GM18519 (cell line): ENCODE results near the gene CR1.
"Not testable (repeated sequence)": the region's sequence is repeated elsewhere in the genome, so short reads cannot be mapped to it uniquely, and the experiment has no call there.

ENCODE experiments used
- ATAC-seq: cut with Tn5 transposase; IDR thresholded peaks from one replicate; pipeline ENCODE4 v1.9.1; 2021; ENCODE audit warnings: mild to moderate bottlenecking, moderate library complexity; ENCODE audit not compliant: unreplicated experiment, low FRiP score

Gene CR1

DNA sequence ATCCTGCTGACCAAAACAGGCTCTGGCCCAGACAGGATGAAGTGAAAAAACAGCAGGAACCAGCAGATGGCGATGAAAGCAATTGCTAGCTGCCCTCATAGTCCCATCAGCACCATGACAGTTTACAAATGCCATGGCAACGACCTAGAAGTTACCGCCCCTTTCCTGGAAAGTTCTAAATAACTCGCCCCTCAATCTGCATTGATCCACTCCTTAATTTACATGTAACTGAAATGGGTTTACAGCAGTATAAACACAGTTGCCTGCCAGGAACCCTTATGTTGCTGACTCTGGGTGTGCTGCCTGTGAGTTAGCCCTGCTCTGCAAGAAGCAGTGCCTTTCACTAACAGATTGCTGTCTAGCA lies 83.5 kb downstream of the CR1 start:
- ATAC-seq: peak; percentile 84

DNA sequence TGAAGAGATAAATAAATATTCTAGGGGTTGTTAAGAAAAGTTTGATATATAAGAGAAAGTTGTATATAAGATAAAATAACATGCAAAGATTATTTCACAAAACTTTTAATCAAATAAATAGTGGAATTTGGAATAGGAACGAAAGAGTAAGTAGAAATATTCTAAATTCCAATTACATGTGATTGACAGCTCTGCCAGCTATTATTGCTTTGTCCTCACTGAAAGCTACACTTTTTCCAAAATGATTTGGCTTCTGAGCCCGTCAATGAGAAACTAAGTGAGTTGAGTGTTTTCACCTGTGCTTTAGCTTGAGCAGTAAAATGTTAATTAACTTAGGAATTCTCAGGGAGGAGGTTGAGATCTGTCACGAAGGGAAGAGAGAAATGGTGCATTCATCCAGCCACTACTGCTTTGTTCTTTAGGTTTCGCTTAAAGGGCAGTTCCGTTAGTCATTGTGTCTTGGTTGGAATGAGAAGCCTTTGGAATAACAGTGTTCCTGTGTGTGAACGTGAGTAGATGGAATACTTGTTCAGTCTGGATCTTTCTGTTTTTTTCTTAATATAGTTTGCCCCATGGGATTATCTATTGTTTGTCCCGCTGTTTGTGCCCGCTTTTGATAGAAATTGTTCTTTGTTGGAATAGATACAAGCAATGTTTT lies 85.7 kb downstream of the CR1 start:
- no peak for ATAC-seq

DNA sequence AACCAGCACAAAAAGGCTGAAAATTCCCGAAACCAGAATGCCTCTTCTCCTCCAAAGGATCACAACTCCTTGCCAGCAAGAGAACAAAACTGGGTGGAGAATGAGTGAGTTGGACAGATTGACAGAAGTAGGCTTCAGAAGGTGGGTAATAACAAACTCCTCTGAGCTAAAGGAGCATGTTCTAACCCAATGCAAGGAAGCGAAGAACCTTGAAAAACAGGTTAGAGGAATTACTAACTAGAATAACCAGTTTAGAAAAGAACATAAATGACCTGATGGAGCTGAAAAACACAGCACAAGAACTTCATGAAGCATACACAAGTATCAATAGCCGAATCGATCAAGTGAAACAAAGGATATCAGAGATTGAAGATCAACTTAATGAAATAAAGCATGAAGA lies 93.5 kb downstream of the CR1 start:
- not testable (repeated sequence) for ATAC-seq

DNA sequence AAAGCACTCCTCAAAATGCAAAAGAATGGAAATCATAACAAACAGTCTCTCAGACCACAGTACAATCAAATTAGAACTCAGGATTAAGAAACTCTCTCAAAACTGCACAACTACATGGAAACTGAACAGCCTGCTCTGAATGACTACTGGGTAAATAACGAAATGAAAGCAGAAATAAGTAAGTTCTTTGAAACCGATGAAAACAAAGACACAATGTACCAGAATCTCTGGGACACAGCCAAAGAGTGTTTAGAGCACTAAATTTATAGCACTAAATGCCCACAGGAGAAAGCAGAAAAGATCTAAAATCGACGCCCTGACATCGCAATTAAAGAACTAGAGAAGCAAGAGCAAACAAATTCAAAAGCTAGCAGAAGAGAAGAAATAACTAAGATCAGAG lies 95.2 kb downstream of the CR1 start:
- not testable (repeated sequence) for ATAC-seq

DNA sequence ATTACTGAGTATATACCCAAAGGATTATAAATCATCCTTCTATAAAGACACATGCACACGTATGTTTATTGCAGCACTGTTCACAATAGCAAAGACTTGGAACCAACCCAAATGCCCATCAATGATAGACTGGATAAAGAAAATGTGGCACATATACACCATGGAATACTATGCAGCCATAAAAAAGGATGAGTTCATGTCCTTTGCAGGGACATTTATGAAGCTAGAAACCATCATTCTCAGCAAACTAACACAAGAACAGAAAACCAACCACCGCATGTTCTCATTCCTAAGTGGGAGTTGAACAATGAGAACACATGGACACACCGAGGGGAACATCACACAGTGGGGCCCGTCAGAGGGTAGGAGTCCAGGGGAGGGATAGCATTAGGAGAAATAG lies 98.1 kb downstream of the CR1 start:
- ATAC-seq: not testable (repeated sequence)

DNA sequence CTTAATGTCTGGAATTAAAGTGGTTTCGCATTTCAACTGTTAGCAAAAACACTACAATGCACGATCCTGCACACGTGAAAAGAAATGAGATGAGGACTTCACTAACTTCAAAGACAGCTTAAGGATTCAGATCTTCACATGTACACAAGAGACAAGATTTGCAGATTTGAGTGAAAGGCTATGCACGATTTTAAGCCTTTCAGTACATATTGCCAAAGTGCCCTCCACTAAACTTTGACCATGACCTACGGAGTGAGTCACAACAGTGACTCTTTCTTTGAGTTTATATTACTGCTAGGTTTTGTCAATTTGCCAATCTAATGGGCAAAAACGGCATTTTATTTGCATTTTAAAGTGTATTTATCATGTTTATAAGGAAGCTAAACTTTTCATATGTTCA lies 107.8 kb downstream of the CR1 start:
- ATAC-seq: no peak

DNA sequence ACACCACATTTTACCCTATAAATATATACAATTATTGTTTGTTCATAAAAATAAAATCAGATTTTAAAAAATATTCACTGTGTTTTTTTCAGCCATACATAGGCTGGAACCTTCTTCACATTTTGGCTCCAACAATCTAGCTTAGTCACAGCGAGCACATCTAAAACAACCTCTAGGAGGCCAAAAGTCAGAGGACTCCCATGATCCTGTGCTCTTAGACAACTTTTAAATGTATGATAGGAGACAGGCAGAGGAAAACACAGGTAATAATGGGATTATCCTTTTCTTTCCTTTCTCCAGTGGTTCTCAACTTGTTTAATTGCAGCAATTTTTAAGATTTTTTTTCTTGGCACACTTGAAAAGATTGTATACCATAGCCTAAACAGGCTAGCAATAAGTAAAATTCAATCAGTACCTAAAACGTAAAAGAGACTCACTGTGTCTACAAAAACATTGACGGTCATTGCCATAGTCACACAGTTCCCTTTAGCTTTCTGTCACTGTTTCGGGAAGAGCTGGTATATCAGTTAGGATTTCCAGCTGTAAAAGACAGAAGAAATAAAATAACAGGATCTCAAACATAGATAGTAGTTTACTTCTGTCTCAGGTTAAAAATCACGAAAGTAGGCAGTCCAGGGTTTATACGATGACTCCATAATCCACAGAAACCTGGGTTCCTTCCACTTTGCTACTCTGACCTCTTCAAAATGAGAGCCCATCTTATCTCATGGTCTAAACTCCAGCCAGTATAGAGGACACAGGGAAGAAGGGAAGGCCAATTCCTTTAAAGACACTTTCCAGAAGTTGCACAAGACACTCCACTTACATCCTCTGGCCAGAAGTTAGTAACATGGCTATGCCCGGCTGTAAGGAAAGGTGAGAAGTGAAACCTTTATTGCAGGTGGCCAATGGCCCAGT lies 109.7 kb downstream of the CR1 start:
- no peak for ATAC-seq

DNA sequence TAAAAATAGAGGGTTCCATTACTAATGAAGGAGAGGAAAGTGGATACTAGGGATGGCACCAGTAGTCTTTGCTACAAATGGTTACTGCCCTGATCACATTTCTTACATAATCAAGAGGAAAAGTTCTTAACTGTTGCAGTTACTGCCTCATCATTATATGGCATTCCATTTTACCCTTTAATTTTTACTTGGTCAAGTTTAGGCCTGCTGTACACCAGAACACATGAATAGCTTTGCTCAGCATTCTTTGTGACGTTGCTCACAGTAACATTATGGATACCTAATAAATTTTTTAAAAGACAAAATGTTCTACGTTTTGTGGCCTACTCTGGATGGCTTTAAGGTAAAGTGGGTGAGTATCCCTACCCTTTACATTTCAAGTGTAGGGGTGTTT lies 110.4 kb downstream of the CR1 start:
- ATAC-seq: no peak

DNA sequence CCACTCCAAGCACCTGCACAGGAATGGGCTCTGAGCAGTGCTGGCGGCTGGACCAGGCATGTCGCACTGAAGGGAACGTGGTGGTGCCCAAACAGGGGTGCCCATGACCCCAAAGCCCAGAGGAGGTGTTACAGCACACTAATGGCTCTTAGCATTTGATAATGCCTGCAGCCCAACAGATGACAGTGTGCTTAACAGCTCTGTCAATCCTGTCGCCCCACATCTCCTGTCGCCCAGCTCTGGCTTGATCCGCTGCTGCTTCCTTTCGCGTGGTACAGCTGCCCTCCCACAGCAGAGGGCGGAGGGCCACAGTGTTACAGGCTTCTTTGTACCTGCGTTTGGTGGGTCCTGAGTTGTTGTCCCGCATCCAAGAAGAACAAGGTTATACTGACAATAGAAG lies 116.8 kb downstream of the CR1 start:
- no peak for ATAC-seq

DNA sequence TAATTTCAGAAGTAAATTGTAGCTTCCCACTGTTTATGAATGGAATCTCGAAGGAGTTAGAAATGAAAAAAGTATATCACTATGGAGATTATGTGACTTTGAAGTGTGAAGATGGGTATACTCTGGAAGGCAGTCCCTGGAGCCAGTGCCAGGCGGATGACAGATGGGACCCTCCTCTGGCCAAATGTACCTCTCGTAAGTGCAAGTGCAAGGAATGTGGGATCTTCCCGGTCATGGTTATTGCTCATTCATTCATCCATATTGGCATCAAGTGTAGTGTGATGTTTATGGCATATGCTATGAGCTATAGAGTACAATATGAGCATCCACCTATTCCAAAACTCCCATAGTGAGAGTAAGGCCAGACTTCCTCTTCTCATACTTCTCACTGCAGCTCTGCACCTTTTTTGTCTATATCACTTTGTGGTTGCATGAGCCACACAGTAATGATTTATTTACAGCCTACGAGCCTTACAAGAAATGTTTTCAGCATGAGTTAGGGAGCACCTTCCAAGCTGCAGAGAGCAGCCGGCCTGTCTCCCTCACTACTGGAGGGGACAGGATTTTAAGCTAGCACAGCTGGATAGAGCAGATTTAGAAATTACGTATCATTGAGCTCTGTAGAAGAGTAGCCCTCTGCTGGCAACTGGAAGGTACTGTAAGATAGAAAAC lies 124.0 kb downstream of the CR1 start:
- ATAC-seq: peak; percentile 82

DNA sequence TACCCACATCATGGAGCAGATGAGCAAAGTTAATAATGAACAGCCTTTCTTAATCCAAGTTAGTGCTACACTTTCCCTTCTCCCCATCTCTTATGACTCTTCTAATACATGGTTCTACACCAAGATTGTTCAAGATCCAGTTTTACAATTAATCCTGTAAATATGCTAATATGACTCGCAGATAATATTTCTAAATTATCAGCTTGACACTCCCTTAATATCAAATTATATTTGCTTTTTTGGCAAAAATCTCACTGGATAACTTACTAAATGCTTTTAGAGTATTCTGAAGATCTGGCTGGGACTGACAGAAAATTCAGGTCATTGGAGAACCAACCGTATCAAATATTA lies 124.6 kb downstream of the CR1 start:
- no peak for ATAC-seq

DNA sequence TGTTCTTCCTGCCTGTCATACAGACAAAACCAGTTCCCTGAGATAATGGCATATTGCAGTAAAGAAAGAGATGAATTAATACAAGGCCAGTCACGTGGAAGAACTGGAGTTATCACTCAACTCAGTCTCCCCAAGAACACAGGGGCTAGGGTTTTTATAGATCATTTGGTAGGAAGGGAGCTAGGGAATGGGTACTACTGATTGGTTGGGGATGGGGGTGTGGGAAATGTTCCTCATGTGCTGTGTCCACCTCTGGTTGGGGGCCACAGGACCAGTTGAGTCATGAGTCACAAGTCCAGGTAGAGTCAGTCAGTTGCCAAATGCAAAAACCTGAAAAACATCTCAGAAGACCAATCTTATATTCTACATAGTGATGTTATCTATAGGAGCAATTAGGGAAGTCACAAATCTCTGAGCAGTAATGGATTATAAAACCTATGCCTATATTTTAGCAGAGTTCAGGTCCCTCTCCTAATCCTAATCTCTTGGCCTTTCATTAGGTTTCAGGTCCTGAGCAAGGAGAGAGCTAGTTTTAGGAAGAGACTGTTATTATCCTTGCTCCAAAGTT lies 129.6 kb downstream of the CR1 start:
- not testable (repeated sequence) for ATAC-seq

DNA sequence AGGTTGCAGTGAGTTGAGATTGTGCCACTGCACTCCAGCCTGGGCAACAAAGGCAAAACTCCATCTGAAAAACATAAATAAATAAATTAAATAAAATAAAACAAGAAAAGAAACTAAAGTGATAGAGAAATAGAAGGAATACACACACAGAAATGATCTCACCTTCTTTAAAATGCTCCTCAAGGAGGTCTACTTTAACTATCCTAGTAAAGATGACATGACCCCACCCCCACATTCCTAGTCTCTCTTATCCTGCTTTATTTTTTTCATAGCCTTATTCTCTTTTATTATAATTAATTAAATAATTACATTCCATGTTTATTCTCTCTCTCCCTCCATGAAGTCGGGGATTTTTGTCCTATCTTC lies 131.0 kb downstream of the CR1 start:
- no peak for ATAC-seq

DNA sequence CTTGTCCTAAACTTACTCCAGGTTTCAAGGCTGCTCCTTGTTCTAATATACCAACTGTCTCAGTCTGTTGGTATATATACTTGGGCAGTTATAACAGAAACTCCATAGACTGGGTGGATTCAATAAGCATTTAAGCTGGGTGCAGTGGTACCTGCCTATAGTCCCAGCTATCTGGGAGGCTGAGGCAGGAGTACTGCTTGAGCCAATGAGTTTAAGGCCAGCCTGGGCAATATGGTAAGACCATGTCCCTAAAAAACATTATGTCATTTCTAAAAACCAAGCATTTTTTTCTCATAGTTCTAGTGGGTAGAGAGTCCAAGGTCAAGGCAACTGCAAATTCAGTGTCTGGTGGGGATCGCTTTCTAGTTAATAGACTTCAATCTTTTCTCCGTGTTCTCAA lies 131.5 kb downstream of the CR1 start:
- ATAC-seq: no peak

DNA sequence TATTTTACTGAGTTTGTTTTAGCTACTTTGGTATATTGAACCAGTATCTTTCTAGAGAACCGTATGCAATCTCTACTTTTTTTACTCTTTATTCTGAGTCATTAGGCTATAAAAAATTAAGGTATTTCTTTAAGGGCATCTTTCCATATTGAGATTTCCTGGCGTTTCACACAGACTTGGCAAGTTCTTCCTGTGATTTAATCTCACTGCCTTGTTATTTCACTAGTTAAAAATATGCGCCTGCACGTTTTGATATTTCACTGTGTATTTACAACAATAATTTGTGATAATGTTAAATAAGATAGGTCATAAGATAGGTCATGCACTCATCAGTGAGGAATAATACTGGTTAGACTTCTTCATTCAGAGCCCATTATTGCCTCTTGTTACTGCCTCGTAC lies 132.8 kb downstream of the CR1 start:
- ATAC-seq: no peak

DNA sequence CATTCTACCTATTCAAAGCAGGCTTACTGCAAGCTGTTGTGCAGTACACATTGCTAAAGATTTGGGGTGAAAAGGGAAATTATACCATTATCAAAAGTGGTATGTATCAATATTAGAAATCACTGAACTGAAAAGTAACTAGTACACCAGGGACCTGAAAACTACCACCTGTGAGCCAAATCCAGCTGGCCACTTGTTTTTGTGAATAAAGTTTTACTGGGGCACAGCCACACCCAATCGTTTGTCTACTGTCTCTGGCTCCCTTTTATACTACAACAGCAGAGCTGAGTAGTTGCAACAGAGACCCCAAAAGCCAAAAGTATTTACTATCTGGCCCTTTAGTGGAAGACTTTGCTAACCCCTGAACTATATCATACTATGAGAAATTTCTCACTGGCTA lies 135.2 kb downstream of the CR1 start:
- ATAC-seq: no peak

DNA sequence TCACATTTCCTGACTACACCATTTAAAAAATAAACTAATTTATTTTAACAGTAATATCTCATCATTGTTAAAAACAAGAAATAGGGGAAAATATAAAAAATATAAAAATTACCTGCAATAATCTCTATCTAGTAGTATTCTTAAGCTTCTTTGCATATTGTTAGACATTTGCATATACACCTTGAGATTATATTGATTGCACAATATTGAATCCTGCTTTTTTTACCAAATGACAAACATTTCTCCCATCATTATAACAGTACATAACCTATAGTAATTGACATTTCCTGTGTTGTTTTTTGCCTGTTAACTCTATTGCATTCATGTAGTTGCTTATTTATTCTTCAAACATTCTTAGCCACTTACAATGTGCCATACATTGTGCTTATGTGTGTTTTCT lies 137.3 kb downstream of the CR1 start:
- no peak for ATAC-seq

DNA sequence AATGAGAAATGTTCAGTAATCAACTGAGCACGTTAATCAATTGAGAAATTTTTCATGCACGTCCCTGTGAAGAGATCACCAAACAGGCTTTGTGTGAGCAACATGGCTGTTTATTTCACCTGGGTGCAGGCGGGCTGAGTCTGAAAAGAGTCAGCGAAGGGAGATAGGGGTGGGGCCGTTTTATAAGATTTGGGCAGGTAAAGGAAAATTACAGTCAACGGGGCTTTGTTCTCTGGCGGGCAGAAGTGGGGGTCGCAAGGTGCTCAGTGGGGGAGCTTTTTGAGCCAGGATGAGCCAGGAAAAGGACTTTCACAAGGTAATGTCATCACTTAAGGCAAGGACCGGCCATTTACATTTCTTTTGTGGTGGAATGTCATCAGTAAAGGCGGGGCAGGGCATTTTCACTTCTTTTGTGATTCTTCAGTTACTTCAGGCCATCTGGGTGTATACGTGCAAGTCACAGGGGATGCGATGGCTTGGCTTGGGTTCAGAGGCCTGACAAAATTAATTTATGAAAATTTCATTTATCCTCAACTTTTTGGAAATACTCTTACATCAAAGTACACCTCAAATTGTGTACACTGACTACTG lies 137.8 kb downstream of the CR1 start:
- ATAC-seq: not testable (repeated sequence)

DNA sequence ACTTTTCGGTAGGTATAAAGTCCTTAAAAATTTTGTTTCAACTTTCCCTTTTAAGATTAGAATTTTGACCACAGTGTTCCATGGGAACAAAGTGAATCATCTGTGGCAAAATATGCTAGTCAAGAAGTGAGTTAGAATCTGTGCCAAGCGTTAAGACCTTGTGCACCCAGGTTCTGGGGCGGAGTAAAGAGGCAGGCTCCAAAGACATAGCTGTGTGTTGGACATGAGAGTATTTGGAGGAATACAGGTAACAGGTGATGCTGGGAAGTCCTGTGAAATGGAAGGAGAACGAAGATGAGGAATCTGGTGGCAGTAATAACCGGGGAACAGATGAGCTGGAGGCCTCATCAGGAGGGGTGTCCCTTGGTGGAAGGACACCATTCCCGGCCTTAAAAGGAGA lies 138.3 kb downstream of the CR1 start:
- ATAC-seq: not testable (repeated sequence)

DNA sequence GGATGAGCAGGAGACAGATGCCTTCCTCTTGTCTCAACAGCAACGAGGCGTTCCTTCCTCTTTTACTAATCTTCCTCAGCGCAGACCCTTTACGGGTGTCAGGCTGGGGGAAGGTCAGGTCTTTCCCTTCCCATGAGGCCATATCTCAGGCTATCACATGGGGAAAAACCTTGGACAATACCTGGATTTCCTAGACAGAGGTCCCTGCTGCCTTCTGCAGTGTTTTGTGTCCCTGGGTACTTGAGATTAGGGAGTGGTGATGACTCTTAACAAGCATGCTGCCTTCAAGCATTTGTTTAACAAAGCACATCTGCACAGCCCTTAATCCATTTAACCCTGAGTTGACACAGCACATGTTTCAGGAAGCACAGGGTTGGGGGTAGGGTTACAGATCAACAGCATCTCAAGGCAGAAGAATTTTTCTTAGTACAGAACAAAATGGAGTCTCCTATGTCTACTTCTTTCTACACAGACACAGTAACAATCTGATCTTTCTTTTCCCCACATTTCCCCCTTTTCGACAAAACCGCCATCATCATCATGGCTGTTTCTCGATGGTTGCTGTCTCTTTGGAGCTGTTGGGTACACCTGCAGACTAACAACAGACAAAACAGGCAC lies 139.7 kb downstream of the CR1 start:
- ATAC-seq: not testable (repeated sequence)
